Activated CD4-positive, alpha-beta T cell treated with anti-CD3 and anti-CD28 coated beads for 36 hours (primary cell): ENCODE measurements around the gene KIN. TPM values are rescaled to one million over a fixed set of nuclear protein-coding genes. Genes with fewer than 3 reads are reported as not detected.
"Not testable (repeated sequence)": the region's sequence is repeated elsewhere in the genome, so short reads cannot be mapped to it uniquely, and the experiment has no call there.

Experiments
- ATAC-seq: fragments of 200-7000 bp; cut with Tn5 transposase; one replicate; pipeline ENCODE4 v1.10.0; 2021; ENCODE audit warnings: mild to moderate bottlenecking, moderate library complexity
- CTCF ChIA-PET: fragments of 350-600 bp; sonication (Branson Sonifier 250); formaldehyde crosslinking; loops from one replicate; lab custom pipeline; 2021; ENCODE audit warnings: antibody characterized with exemption; lab: Charles Lee
- POLR2A ChIA-PET: fragments of 350-600 bp; sonication (Branson Sonifier 250); formaldehyde crosslinking; loops from one replicate; lab custom pipeline; 2021; ENCODE audit warnings: antibody characterized with exemption, inconsistent platforms; lab: Charles Lee
- DNase-seq: peaks from one replicate; pipeline ENCODE4 v3.0.0-alpha.2; 2020
- H3K27ac Mint-ChIP-seq: one replicate; pipeline ENCODE4 v1.8.0; 2021; ENCODE audit warnings: mixed read lengths
- H3K27me3 Mint-ChIP-seq: one replicate; pipeline ENCODE4 v1.8.0; 2021; ENCODE audit warnings: mixed read lengths
- H3K36me3 Mint-ChIP-seq: one replicate; pipeline ENCODE4 v1.8.0; 2021; ENCODE audit warnings: low read depth, mixed read lengths
- H3K4me1 Mint-ChIP-seq: one replicate; pipeline ENCODE4 v1.8.0; 2021; ENCODE audit warnings: mixed read lengths
- H3K4me3 Mint-ChIP-seq: one replicate; pipeline ENCODE4 v1.8.0; 2021; ENCODE audit warnings: mild to moderate bottlenecking, moderate library complexity, mixed read lengths
- H3K9me3 Mint-ChIP-seq: one replicate; pipeline ENCODE4 v1.8.0; 2021; ENCODE audit warnings: low read depth, mixed read lengths
- intact Hi-C, 2 experiments: fragments of 100-400 bp; cut with DNase I in 1 of 2; cut with micrococcal nuclease in 1 of 2; formaldehyde crosslinking; loops; one replicate each; pipeline versions ENCODE4 v1.14.2 to v1.15.1; 2022 to 2024; cut with DNase I, micrococcal nuclease
- total RNA-seq, 2 experiments: library from RNA; stranded (reverse); gene quantifications; one replicate each; pipeline ENCODE4 v1.2.3, GENCODE V29; 2021

The KIN gene
- total RNA-seq, 2 experiments from 2014 or later, result 15.0 to 15.1 TPM

DNA sequence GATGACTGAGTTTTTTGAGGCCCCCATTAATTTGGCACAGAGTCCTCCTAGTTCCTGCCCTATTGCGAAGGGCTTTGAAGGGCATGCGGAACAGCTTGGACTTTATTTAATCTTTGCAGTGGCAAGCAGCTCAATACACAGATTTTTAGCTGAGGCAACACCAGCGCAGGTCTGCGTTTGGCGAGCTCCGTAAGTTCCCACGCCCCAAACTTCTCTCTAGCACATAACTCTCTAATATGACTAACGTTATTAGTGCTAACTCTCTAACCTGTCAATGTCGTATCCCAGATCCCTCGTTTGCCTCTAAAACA lies 30.1 kb upstream of the KIN start:
- Mint-ChIP-seq H3K4me1 (peaks cover 25% of the 10 kb centered on the region), H3K4me3 (peak overlapping the region; percentile 88), H3K27me3 (peaks cover 3% of the 10 kb centered on the region), H3K36me3 (no peaks in the 10 kb centered on the region), H3K9me3 (no peaks in the 10 kb centered on the region), H3K27ac (peak overlapping the region; percentile 77)
- ATAC-seq (peak; percentile 31), DNase-seq (no peak)
- CTCF ChIA-PET, result interaction anchor here (0.6 to 3.3 kb wide), 6 partner anchors 15 to 448 kb away, joined by 3 to 14 read pairs (median 3); partner anchors contain the start of genes ATP5F1C and KIN
- POLR2A ChIA-PET, result interaction anchor here (0.6 to 2.3 kb wide), 5 partner anchors 26 to 1660 kb away, joined by 3 to 26 read pairs (median 5); partner anchors contain the start of genes ATP5F1C and KIN
- intact Hi-C loops, result loop anchor here (1.0 to 10.0 kb wide), 4 partner anchors 30 to 330 kb away; partner anchors contain the start of genes ATP5F1C (in 2 of the 2) and GATA3 (in 1 of the 2)

DNA sequence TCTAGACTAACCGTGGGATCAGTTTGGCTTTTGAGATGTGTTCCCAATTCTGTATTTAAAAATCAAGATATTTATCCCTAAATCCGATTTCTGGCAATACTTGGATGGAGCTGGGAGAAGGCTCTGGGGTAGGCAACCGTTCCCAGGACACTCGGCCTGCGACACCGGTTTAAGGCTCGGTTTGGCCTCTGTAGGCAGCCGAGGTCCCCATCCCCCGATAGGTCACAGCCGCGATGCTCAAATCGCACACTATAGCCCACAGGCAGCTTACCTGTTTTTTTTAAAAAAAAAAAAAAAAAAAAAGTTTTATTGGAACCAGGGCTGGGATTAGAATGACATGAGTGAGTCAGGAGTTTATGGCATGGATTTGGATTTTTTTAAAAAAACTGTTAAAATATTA lies 29.8 kb upstream of the KIN start:
- Mint-ChIP-seq H3K27me3 (peaks cover 3% of the 10 kb centered on the region), H3K9me3 (no peaks in the 10 kb centered on the region), H3K27ac (peak overlapping the region; percentile 77), H3K4me3 (peak overlapping the region; percentile 88), H3K4me1 (peaks cover 25% of the 10 kb centered on the region), H3K36me3 (no peaks in the 10 kb centered on the region)
- POLR2A ChIA-PET, result interaction anchor here (0.6 to 2.3 kb wide), 5 partner anchors 26 to 1660 kb away, joined by 3 to 26 read pairs (median 5); partner anchors contain the start of genes ATP5F1C and KIN
- intact Hi-C loops, result loop anchor here in 1 of 2 experiments (10.0 kb wide), 1 partner anchor 293 kb away; no protein-coding TSS in a partner anchor
- CTCF ChIA-PET, result interaction anchor here (0.6 to 3.3 kb wide), 5 partner anchors 15 to 448 kb away, joined by 3 to 14 read pairs (median 3); partner anchors contain the start of genes ATP5F1C and KIN
- peak; percentile 13 for DNase-seq
- no peak for ATAC-seq

DNA sequence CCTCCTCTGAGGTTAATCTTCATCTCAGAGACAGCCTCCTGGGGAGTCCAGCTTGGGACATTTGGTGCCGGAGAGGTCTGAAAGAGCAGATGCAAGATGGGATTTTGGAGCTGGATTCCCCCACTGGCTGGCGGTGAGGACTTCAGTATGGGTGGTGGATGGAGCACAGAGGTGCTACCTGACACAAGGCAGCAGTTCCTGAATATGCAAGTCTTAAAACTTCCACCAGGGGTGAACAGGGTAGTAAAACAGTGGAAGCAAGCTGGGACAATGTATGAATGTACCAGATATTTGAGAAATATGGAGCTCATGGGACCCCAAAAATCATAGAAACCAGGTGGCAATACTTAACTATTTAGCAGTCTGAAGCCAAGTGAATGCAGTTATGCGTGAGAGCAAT lies 25.7 kb upstream of the KIN start:
- no peak for ATAC-seq

DNA sequence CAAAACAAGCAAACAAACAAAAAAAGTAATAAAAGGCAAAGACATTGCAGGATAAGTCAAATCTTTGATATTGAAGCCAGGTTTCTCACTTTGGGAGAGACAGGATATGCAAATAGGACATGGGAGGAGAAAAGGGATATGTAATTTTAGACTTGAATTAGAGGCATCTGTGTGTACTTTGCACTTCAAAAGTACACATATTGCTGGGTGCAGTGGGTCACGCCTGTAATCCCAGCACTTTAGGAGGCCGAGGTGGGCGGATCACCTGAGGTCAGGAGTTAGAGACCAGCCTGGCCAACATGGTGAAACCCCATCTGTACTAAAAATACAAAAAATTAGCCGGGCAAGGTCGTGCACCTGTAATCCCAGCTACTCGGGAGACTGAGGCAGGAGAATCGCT lies 23.9 kb upstream of the KIN start:
- H3K27ac Mint-ChIP-seq, result peak overlapping the region; percentile 17
- H3K27me3 Mint-ChIP-seq, CTCF ChIA-PET, H3K4me1 Mint-ChIP-seq, POLR2A ChIA-PET, ATAC-seq, DNase-seq, H3K36me3 Mint-ChIP-seq, H3K9me3 Mint-ChIP-seq, H3K4me3 Mint-ChIP-seq: not testable (repeated sequence)
- intact Hi-C loops, result loop anchor here in 1 of 2 experiments (10.0 kb wide), 1 partner anchor 287 kb away; no protein-coding TSS in a partner anchor

More for the DNA sequence above, 25.7 kb upstream of the KIN start:
- H3K4me3 Mint-ChIP-seq, result no peak overlapping the region
- ChIA-PET CTCF (interaction anchor here (0.6 to 1.0 kb wide), 3 partner anchors 10 to 1485 kb away, joined by 3 read pairs; no protein-coding TSS in a partner anchor), POLR2A (no interaction called here)
- intact Hi-C loops, result loop anchor here in 1 of 2 experiments (10.0 kb wide), 1 partner anchor 289 kb away; no protein-coding TSS in a partner anchor
- peaks cover 8% of the 10 kb centered on the region for H3K4me1 Mint-ChIP-seq
- no peak for DNase-seq
- peaks cover 3% of the 10 kb centered on the region for H3K27me3 Mint-ChIP-seq
- H3K27ac Mint-ChIP-seq, result no peak overlapping the region
- no peaks in the 10 kb centered on the region for H3K9me3 Mint-ChIP-seq
- H3K36me3 Mint-ChIP-seq, result no peaks in the 10 kb centered on the region

DNA sequence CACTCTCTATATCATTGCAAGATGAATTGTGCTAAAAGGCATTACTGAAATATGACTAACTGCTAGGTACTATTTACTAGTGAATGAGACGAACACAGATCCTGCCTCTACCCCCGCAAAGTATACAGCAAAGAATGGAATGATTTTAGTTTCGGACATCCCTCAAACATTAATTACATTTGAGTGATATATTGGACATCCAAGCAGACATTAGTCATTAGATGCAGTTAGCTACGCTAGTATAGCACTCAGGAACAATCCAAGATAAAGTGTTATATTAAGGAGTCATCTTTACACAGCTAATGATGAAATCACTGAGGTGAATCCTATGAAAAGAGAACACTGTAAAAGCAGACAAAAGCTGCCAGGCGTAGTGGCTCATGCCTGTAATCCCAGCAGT lies 23.2 kb upstream of the KIN start:
- Mint-ChIP-seq H3K27ac (no peak overlapping the region), H3K4me1 (no peaks in the 10 kb centered on the region), H3K4me3 (no peak overlapping the region), H3K9me3 (no peaks in the 10 kb centered on the region), H3K27me3 (peaks cover 3% of the 10 kb centered on the region), H3K36me3 (peaks cover 9% of the 10 kb centered on the region)
- DNase-seq, result no peak
- CTCF ChIA-PET, result no interaction called here
- POLR2A ChIA-PET, result no interaction called here
- intact Hi-C loops, result loop anchor here in 1 of 2 experiments (10.0 kb wide), 1 partner anchor 286 kb away; no protein-coding TSS in a partner anchor
- no peak for ATAC-seq

DNA sequence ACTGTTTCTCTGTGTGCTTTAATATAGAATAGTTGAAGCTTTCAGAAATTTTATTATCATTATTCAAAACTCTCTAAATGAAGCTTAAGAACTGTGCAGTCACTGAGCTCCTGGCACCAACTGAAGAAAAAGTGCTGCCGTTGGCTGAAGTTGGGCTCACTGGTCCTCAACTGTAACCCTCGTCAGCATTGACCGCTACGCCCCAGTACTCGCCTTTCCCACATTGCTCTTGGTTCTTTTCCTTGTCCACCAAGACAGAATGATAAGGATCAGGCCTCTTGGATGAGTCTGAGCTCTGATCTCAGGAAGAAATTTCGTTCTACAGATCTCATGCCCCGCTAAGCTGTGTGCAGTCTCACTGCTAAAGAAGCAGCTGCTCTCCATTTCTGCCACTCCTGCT lies 22.6 kb upstream of the KIN start:
- H3K4me1 Mint-ChIP-seq, result no peaks in the 10 kb centered on the region
- no peak overlapping the region for H3K27ac Mint-ChIP-seq
- ATAC-seq (no peak), DNase-seq (no peak)
- peaks cover 3% of the 10 kb centered on the region for H3K27me3 Mint-ChIP-seq
- no peaks in the 10 kb centered on the region for H3K9me3 Mint-ChIP-seq
- POLR2A ChIA-PET, result no interaction called here
- peaks cover 9% of the 10 kb centered on the region for H3K36me3 Mint-ChIP-seq
- CTCF ChIA-PET, result interaction anchor here (1.1 kb wide), 1 partner anchor 18 kb away, joined by 4 read pairs; no protein-coding TSS in a partner anchor
- intact Hi-C loops, result loop anchor here in 1 of 2 experiments (10.0 kb wide), 1 partner anchor 286 kb away; no protein-coding TSS in a partner anchor
- no peak overlapping the region for H3K4me3 Mint-ChIP-seq

DNA sequence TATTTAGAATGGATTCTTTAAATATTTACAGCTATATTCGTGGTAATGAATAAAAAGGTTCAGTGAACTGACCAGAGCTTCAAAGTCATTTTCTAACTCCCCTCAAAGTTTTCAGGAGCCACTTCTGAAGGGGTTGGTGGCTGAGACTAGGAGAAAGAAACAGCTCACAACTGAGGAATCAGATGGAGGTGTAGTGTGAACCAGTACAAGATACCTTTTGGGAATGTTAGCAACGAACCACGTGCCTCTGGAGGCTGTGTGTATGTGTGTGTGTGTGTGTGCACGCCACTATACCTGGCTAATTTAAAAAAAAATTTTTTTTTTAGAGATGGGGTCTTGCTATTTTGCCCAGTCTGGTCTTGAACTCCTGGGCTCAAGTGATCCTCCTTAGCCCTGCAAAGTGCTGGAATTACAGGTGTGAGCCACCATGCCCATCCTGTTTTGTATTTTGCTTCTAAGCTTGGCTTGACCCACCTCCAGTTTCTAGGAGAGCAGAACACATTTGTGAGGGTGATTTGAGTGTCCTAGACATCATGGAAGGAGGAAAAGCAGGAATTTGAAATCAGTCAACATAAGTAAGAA lies 21.0 kb upstream of the KIN start:
- intact Hi-C loops, result no loop called here
- H3K4me3 Mint-ChIP-seq, result no peak overlapping the region
- ATAC-seq (no peak), DNase-seq (no peak)
- H3K36me3 Mint-ChIP-seq, result peaks cover 22% of the 10 kb centered on the region
- H3K4me1 Mint-ChIP-seq, result no peaks in the 10 kb centered on the region
- H3K27ac Mint-ChIP-seq, result no peak overlapping the region
- POLR2A ChIA-PET, result no interaction called here
- no peaks in the 10 kb centered on the region for H3K9me3 Mint-ChIP-seq
- no peaks in the 10 kb centered on the region for H3K27me3 Mint-ChIP-seq
- CTCF ChIA-PET, result interaction anchor here (0.6 to 1.1 kb wide), 4 partner anchors 9 to 283 kb away, joined by 3 to 5 read pairs (median 4); no protein-coding TSS in a partner anchor

DNA sequence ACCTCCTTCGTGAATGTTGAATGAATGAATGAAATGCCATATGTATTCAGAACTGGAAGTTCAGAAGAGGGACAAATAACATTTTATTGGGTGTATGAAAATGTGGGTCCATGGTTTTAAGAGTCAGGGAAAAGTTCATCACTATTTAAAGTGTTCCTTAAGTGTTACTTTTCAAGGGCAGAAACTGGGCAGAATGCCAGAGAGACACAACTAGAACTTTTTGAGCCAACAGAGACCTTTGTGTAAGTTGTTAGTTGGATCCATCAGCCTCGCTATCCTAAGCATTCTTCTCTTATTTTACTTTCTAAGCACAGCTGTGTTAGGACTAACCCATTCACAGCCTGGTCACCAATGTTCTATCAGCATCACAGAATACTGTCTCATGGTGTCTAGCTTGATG lies 16.9 kb upstream of the KIN start:
- Mint-ChIP-seq H3K4me1 (no peaks in the 10 kb centered on the region), H3K9me3 (no peaks in the 10 kb centered on the region), H3K36me3 (peaks cover 46% of the 10 kb centered on the region), H3K27me3 (no peaks in the 10 kb centered on the region), H3K4me3 (no peak overlapping the region), H3K27ac (no peak overlapping the region)
- intact Hi-C loops, result no loop called here
- no peak for ATAC-seq
- POLR2A ChIA-PET, result interaction anchor here (0.5 kb wide), 1 partner anchor 13 kb away, joined by 3 read pairs; no protein-coding TSS in a partner anchor
- CTCF ChIA-PET, result no interaction called here
- DNase-seq, result no peak

DNA sequence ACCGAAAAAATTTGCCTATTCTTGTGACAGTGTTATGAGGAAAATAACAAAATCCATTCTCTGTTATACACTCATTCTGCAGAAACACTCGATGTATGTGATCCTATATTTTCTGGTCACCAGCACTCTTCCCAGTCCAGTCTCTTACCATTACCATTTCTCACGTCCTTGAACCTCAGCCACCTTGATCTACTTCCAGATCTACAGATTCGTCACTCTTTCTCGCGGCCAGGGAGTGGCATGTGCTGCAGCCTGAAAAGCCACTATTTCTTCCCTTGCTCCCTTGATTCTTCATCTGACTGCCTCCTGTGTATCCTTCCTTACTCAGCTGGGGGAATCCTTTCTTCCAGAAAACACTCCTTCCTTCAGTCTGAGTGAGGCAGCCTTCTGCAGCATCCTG lies 16.4 kb upstream of the KIN start:
- POLR2A ChIA-PET, result no interaction called here
- Mint-ChIP-seq H3K4me1 (no peaks in the 10 kb centered on the region), H3K27me3 (no peaks in the 10 kb centered on the region), H3K27ac (no peak overlapping the region), H3K9me3 (no peaks in the 10 kb centered on the region), H3K4me3 (no peak overlapping the region), H3K36me3 (peaks cover 51% of the 10 kb centered on the region)
- no peak for DNase-seq
- CTCF ChIA-PET, result no interaction called here
- intact Hi-C loops, result no loop called here
- no peak for ATAC-seq

DNA sequence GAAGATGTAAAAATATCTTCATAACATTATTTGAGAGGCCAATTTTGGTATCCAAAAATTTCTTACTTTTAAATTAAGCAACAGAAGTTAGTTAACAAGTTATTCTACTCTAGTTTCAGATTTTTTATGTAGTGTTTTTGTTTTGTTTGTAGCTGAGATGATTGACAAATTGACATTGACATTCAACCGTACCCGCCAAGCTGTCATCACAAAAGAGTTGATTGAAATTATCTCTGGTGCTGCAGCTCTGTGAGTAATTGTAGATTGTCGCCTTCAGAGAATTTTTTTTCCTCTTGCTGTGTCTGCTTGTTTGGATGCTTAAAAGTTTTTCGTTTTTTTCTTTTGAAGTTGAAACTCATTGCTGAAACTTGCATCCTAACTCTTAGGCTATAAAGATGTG lies 14.8 kb upstream of the KIN start:
- ChIA-PET CTCF (interaction anchor here (0.9 kb wide), 1 partner anchor 15 kb away, joined by 3 read pairs; no protein-coding TSS in a partner anchor), POLR2A (no interaction called here)
- Mint-ChIP-seq H3K9me3 (no peaks in the 10 kb centered on the region), H3K36me3 (peaks cover 56% of the 10 kb centered on the region), H3K4me1 (peaks cover 1% of the 10 kb centered on the region), H3K4me3 (no peak overlapping the region), H3K27me3 (no peaks in the 10 kb centered on the region), H3K27ac (no peak overlapping the region)
- ATAC-seq (no peak), DNase-seq (no peak)
- intact Hi-C loops, result no loop called here

DNA sequence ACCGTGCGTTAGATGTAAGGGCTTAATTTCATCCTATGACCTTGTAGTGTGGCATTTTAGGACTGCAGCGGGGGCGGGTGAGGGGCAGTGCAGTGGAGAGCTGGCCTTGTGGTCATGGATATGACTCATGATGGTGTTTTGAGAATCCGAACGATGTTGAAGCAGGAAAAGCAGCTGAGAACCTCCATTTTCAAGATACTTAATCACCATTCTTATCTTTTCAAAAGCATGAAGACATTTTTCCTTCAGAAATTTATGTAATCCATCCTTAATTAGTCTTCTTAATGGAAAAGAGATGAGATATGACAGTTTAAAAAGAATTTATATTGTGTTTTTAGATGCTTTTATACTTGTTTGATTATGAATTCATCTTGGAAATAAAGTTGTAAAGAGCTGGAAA lies 9.8 kb upstream of the KIN start:
- intact Hi-C loops, result no loop called here
- no peaks in the 10 kb centered on the region for H3K27me3 Mint-ChIP-seq
- no peak overlapping the region for H3K4me3 Mint-ChIP-seq
- H3K4me1 Mint-ChIP-seq, result peaks cover 42% of the 10 kb centered on the region
- ATAC-seq, result no peak
- H3K9me3 Mint-ChIP-seq, result no peaks in the 10 kb centered on the region
- CTCF ChIA-PET, result interaction anchor here (1.3 to 1.4 kb wide), 2 partner anchors 9 kb away, joined by 5 to 8 read pairs; partner anchors contain the start of gene ATP5F1C
- peak overlapping the region; percentile 44 for H3K27ac Mint-ChIP-seq
- peak; percentile 17 for DNase-seq
- POLR2A ChIA-PET, result no interaction called here
- H3K36me3 Mint-ChIP-seq, result peaks cover 49% of the 10 kb centered on the region
